AG10803 (cell line): ENCODE results near the gene ITGB6.

Experiments
- DNase-seq: peaks from one replicate; pipeline ENCODE4 v3.0.0; 2010; ENCODE audit warnings: low read depth
- H3K4me3 ChIP-seq: 2 replicates; pipeline ENCODE4 v1.5.1; 2011; ENCODE audit warnings: mild to moderate bottlenecking, low read length, control low read depth
- TF ChIP-seq, protein P1 (sequence below): conservative IDR thresholded peaks from 2 replicates; pipeline ENCODE4 v1.5.1; 2011; ENCODE audit warnings: mild to moderate bottlenecking, low read length, control low read depth, inconsistent platforms

Gene ITGB6

DNA sequence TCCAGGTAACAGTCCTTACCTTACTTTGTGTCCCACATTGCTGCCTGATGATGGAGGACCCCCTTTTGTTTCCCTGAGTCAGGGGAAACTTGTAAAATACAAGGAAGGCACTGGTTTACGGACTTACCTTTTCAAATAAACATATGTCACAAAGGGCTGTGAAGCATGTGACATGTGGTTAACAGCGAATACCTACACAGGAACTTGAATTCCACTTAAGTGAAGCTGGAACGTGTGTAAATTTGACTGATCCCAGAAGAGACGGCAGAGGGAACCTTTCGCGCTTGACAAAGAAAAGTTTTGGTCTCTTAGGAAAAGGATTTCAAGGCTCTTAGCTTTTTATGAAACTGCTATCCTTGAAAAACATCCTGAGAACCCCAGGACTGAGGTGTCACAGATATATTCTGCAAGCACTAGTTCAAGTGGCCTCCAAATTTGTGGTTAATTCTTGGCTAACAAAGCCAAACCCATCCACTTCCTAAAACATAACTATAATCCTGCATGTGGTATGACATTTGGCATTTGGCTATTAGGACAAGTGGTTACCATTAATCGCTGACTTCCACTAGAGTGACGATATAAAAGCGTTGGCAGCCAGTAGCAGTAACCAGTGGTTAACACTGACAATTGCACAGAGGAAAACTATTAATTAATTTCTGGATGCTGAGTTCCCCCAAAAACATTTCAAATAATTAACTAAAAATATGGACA, 55.6 kb downstream of the ITGB6 start:
- H3K4me3 ChIP-seq = no peak overlapping the region
- TF ChIP-seq, protein P1, sequence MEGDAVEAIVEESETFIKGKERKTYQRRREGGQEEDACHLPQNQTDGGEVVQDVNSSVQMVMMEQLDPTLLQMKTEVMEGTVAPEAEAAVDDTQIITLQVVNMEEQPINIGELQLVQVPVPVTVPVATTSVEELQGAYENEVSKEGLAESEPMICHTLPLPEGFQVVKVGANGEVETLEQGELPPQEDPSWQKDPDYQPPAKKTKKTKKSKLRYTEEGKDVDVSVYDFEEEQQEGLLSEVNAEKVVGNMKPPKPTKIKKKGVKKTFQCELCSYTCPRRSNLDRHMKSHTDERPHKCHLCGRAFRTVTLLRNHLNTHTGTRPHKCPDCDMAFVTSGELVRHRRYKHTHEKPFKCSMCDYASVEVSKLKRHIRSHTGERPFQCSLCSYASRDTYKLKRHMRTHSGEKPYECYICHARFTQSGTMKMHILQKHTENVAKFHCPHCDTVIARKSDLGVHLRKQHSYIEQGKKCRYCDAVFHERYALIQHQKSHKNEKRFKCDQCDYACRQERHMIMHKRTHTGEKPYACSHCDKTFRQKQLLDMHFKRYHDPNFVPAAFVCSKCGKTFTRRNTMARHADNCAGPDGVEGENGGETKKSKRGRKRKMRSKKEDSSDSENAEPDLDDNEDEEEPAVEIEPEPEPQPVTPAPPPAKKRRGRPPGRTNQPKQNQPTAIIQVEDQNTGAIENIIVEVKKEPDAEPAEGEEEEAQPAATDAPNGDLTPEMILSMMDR = no peak
- DNase-seq = peak; percentile 55

DNA sequence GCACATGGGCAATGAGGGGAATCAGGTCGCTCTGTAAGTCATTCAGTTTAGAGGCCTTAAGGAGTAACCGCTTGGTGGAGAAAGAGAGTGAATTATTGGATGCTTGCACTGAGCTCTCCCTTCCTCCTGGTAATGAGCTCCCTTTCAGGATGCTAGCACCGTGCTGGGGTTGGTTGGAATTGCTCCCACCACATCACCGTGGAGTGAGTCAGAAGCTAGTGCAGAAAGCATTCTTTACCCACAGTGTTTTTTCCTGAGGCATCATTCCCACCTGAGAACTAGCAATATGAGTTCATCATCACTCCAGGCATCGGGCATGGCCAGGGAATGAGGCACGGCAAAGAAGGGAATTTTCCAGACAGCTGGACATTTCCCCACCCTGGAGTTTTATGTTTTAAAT, 57.6 kb downstream of the ITGB6 start:
- no peak for DNase-seq
- TF ChIP-seq, protein P1 = no peak
- no peak overlapping the region for H3K4me3 ChIP-seq

DNA sequence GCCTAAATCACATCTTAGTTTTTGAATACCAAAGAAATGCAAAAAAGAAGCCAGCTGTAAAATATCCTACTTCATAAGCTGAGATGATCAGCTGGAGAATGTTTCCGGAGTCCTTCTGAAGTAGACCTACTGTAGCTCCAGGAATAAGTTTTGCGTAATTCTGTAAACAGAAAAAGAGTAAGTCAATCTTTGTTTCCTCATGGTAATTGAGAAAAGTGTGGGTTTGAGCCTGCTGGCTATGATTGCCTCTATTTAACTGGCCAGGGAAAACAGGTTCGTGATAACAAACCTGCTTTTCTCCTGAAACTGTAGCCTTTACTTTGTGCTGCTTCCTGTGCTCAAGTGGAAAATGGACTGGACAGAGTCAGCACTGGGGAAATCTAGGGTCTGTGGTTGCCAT, 58.2 kb downstream of the ITGB6 start:
- H3K4me3 ChIP-seq = no peak overlapping the region
- TF ChIP-seq, protein P1 = no peak
- DNase-seq = no peak

DNA sequence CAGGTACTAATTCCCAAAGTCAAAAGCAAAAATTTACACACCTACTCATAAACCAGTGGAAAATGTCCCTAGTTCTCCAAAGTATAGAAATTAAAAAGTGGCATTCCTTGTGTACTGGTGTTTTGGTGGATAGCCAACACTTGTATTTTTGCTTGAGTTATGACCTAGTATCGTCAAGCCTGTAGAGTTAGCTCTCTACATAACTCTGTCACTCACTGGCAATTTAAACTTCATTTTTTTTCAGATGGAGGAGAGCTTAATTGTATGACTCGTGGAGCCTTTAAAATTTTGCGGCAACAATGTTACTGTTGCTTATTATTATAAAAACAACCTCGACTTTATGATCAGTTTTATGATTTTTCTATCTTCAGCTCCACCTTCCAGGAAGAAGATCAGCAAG, 58.7 kb downstream of the ITGB6 start:
- DNase-seq = no peak
- H3K4me3 ChIP-seq = no peak overlapping the region
- TF ChIP-seq, protein P1 = no peak

DNA sequence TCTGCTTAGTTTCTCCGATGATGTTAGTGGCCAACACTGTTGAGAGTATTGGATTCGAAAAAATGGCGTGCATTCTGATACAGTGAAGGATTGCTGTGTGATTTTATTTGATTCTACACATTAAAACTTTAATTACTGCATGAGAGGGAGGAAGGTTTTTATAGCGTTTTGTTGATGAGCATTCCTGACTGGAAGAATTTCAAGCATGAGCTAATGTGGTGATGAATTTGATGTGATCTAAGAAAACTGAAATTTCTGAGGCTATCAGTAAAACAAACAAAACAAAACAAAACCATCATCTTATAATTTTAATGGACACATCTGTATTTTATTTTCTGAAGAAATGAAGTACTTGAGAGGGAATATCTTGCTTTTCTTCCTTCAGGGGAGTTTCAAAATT, 59.6 kb downstream of the ITGB6 start:
- DNase-seq = peak; percentile 28
- no peak overlapping the region for H3K4me3 ChIP-seq
- TF ChIP-seq, protein P1 = no peak

DNA sequence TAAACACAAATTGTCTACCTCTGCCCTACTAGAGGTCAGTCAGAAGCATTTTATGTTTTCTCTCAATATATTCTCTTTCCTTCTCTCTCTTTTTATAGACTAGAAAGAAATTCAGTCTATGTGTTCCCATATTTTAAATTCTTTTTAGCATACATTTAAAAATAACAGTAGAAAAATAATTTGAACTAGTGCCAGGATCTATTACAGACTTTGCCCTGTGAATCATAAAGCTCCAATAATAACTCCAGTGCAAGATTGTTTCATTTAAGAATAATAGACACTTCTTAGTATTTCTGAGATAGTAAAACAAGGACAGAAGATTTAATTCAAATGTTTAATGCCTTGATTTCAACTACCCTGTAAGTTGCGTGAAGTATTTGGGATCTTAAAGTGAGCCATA, 60.1 kb downstream of the ITGB6 start:
- TF ChIP-seq, protein P1 = no peak
- H3K4me3 ChIP-seq = no peak overlapping the region
- no peak for DNase-seq

DNA sequence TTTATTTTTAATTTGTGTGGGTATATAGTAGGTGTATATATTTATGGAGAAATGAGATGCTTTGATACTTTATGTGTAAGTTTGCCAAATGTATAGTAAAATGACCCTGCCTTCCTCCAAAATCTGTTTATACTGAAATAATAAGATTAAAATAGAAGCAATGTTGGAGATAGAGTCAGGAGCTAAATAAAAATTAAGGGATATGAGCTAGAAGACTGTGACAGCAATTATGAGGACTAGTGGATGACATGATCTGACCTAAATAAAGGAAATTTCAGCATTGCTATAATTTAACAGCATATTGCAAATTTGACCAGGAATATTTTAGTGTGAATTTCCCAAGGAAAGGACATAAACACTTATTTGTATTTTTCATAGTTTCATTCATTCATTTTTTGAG, 60.7 kb downstream of the ITGB6 start:
- TF ChIP-seq, protein P1 = no peak
- DNase-seq = no peak
- no peak overlapping the region for H3K4me3 ChIP-seq
